CD14-positive monocyte (primary cell): ENCODE results near the gene CLEC3A. TPM values are rescaled to one million over a fixed set of nuclear protein-coding genes. Genes with fewer than 3 reads are reported as not detected.
"Not testable (repeated sequence)": the region's sequence is repeated elsewhere in the genome, so short reads cannot be mapped to it uniquely, and the experiment has no call there.

ENCODE experiments used
- DNase-seq, 3 donors: peaks; one replicate each; pipeline ENCODE4 v3.0.0-alpha.2; 2011 to 2022
- H2AFZ ChIP-seq: 2 replicates; pipeline ENCODE4 v1.6.0; 2012; ENCODE audit warnings: mild to moderate bottlenecking, low read depth, low read length, inconsistent platforms; ENCODE audit not compliant: insufficient read depth, poor library complexity, severe bottlenecking
- H3K27ac ChIP-seq, 2 donors: 1 replicate in 1 of 2; 2 replicates in 1 of 2; pipeline ENCODE4 v1.5.1; 2012 to 2013; ENCODE audit warnings: low read length in 2 of 2, control low read depth in 1 of 2, inconsistent platforms in 1 of 2, low read depth in 1 of 2, mild to moderate bottlenecking in 1 of 2
- H3K27me3 ChIP-seq, 2 donors: one replicate each; pipeline versions ENCODE4 v1.6.0 to v1.6.1; 2011 to 2013; ENCODE audit warnings: low read length in 2 of 2; ENCODE audit not compliant: control insufficient read depth in 2 of 2, insufficient read depth in 2 of 2
- H3K36me3 ChIP-seq, 2 donors: replicated peaks in 1 of 2; 1 replicate in 1 of 2; 2 replicates in 1 of 2; pipeline versions ENCODE4 v1.5.1 to v1.6.1; 2012 to 2013; ENCODE audit warnings: low read length in 2 of 2, control low read depth in 1 of 2, inconsistent platforms in 1 of 2, mild to moderate bottlenecking in 1 of 2; ENCODE audit not compliant: insufficient read depth in 2 of 2, control insufficient read depth in 1 of 2
- H3K4me1 ChIP-seq, 2 donors: 1 replicate in 1 of 2; 2 replicates in 1 of 2; pipeline versions ENCODE4 v1.5.1 to v1.6.1; 2012 to 2013; ENCODE audit warnings: low read length in 2 of 2, control low read depth in 1 of 2, inconsistent platforms in 1 of 2, mild to moderate bottlenecking in 1 of 2, moderate library complexity in 1 of 2; ENCODE audit not compliant: insufficient read depth in 2 of 2, control insufficient read depth in 1 of 2
- H3K4me2 ChIP-seq: replicated peaks from 2 replicates; pipeline ENCODE3; 2012; ENCODE audit warnings: low read length, moderate library complexity, mild to moderate bottlenecking; ENCODE audit not compliant: poor library complexity, severe bottlenecking; ENCODE audit errors: extremely low read depth
- H3K4me3 ChIP-seq, 3 experiments: fragments of 200-600 bp in 1 of 3; sonication (generic) in 1 of 3; replicated peaks in 1 of 3; 1 replicate in 2 of 3; 2 replicates in 1 of 3; pipeline ENCODE4 v1.5.1; 2011 to 2013; ENCODE audit warnings: low read length in 3 of 3, mild to moderate bottlenecking in 3 of 3, control low read depth in 2 of 3, low read depth in 2 of 3, inconsistent platforms in 1 of 3, moderate library complexity in 1 of 3
- H3K79me2 ChIP-seq: 2 replicates; pipeline ENCODE4 v1.6.0; 2012; ENCODE audit warnings: mild to moderate bottlenecking, control low read depth, inconsistent platforms, low read length, moderate library complexity; ENCODE audit not compliant: insufficient read depth
- H3K9ac ChIP-seq: 2 replicates; pipeline ENCODE4 v1.6.0; 2017; ENCODE audit warnings: low read length, mild to moderate bottlenecking; ENCODE audit not compliant: insufficient read depth, poor library complexity, severe bottlenecking
- H3K9me3 ChIP-seq, 2 donors: replicated peaks in 1 of 2; 1 replicate in 1 of 2; 2 replicates in 1 of 2; pipeline versions ENCODE4 v1.5.1 to v1.6.1; 2012 to 2013; ENCODE audit warnings: low read length in 2 of 2, control low read depth in 1 of 2; ENCODE audit not compliant: control insufficient read depth in 1 of 2, insufficient read depth in 1 of 2
- H4K20me1 ChIP-seq: 2 replicates; pipeline ENCODE4 v1.6.0; 2012; ENCODE audit warnings: mild to moderate bottlenecking, low read length, control low read depth, moderate library complexity; ENCODE audit not compliant: insufficient read depth
- H3K27ac Mint-ChIP-seq, 7 donors: one replicate each; pipeline ENCODE4 v1.8.0; 2020; ENCODE audit warnings: mild to moderate bottlenecking in 7 of 7, mixed read lengths in 7 of 7, moderate library complexity in 6 of 7, inconsistent platforms in 2 of 7
- H3K27me3 Mint-ChIP-seq, 3 donors: one replicate each; pipeline ENCODE4 v1.8.0; 2021 to 2022; ENCODE audit warnings: low read depth in 3 of 3, mild to moderate bottlenecking in 3 of 3, mixed read lengths in 3 of 3, moderate library complexity in 3 of 3, inconsistent platforms in 1 of 3
- H3K36me3 Mint-ChIP-seq, 2 donors: one replicate each; pipeline ENCODE4 v1.8.0; 2020; ENCODE audit warnings: mixed read lengths in 2 of 2, inconsistent platforms in 1 of 2, mild to moderate bottlenecking in 1 of 2
- H3K4me1 Mint-ChIP-seq: one replicate; pipeline ENCODE4 v1.8.0; 2020; ENCODE audit warnings: mild to moderate bottlenecking, mixed read lengths
- H3K4me3 Mint-ChIP-seq, 2 donors: one replicate each; pipeline ENCODE4 v1.8.0; 2020; ENCODE audit warnings: mild to moderate bottlenecking in 2 of 2, mixed read lengths in 2 of 2, moderate library complexity in 1 of 2
- H3K9me3 Mint-ChIP-seq, 7 donors: one replicate each; pipeline ENCODE4 v1.8.0; 2020 to 2022; ENCODE audit warnings: mixed read lengths in 7 of 7, mild to moderate bottlenecking in 6 of 7, moderate library complexity in 6 of 7, inconsistent platforms in 2 of 7
- CTCF ChIP-seq: fragments of 200-600 bp; IDR thresholded peaks from one replicate; pipeline ENCODE4 v1.8.0; 2022; ENCODE audit warnings: antibody characterized with exemption, mild to moderate bottlenecking
- WGBS: methylation state at CpG from one replicate; pipeline ENCODE4 v1.1.5; 2013; ENCODE audit warnings: missing lambda C conversion rate; ENCODE audit not compliant: insufficient coverage; 5-methylcytosine and 5-hydroxymethylcytosine counted together
- intact Hi-C, 2 donors: fragments of 100-400 bp; cut with micrococcal nuclease; formaldehyde crosslinking; loops; one replicate each; pipeline versions ENCODE4 v1.15.0 to v1.15.1; 2023
- polyA plus RNA-seq, 3 donors: library from polyadenylated mRNA; depleted of rRNA in 1 of 3; unstranded in 2 of 3; stranded (reverse) in 1 of 3; fragments of 300-500 nt in 2 of 3; fragments of >200 nt in 1 of 3; fragmentation: Illumina TruSeq in 2 of 3; gene quantifications; 1 replicate in 2 of 3; 2 replicates in 1 of 3; pipeline ENCODE4 v1.2.3, GENCODE V29; 2012 to 2021

Gene CLEC3A
- polyA plus RNA-seq, 3 donors = not detected

GRCh38 chr16:77991701-77992100 is 30.6 kb upstream of the CLEC3A start:
- no peak overlapping the region for H2AFZ ChIP-seq
- no peak overlapping the region for H3K9ac ChIP-seq
- Mint-ChIP-seq H3K27me3 (peaks cover 0 to 7% (median 3%) of the 10 kb centered on the region in 3 donors), H3K36me3 (no peaks in the 10 kb centered on the region), H3K4me3 (no peak overlapping the region), H3K4me1 (no peaks in the 10 kb centered on the region), H3K9me3 (peaks cover 5 to 29% (median 11%) of the 10 kb centered on the region in 7 donors), H3K27ac (no peak overlapping the region)
- DNase-seq = no peak
- H3K79me2 ChIP-seq = no peaks in the 10 kb centered on the region
- no peaks in the 10 kb centered on the region for H3K27me3 ChIP-seq
- no peak for TF ChIP-seq CTCF
- H3K36me3 ChIP-seq = no peaks in the 10 kb centered on the region
- H3K9me3 ChIP-seq = peaks cover 11 to 15% of the 10 kb centered on the region in 2 donors
- intact Hi-C loops = no loop called here
- H3K4me1 ChIP-seq = no peaks in the 10 kb centered on the region
- H4K20me1 ChIP-seq = no peaks in the 10 kb centered on the region
- WGBS = 65% methylated on average over 2 of the region's 4 CpGs
- H3K4me3 ChIP-seq = no peak overlapping the region
- no peak overlapping the region for H3K27ac ChIP-seq
- H3K4me2 ChIP-seq = no peak overlapping the region

GRCh38 chr16:77992381-77992780 is 30.0 kb upstream of the CLEC3A start:
- H3K4me2 ChIP-seq, H4K20me1 ChIP-seq, H3K4me3 ChIP-seq, H3K27me3 ChIP-seq, H3K27ac ChIP-seq, H3K36me3 Mint-ChIP-seq, H2AFZ ChIP-seq, H3K27me3 Mint-ChIP-seq, H3K79me2 ChIP-seq, intact Hi-C loops, H3K4me3 Mint-ChIP-seq, H3K36me3 ChIP-seq, H3K4me1 Mint-ChIP-seq, DNase-seq, H3K27ac Mint-ChIP-seq, H3K4me1 ChIP-seq, H3K9ac ChIP-seq: not testable (repeated sequence)
- WGBS = 38% methylated on average over 1 of the region's 2 CpGs
- peaks cover 5 to 32% (median 14%) of the 10 kb centered on the region in 7 donors for H3K9me3 Mint-ChIP-seq
- peaks cover 12 to 17% of the 10 kb centered on the region in 2 donors for H3K9me3 ChIP-seq
